GM18909 (cell line): ENCODE data around the gene ASB5.
A peak's percentile ranks its signal among the peaks of the same experiment; 100 is the strongest.
"Not testable (repeated sequence)": the region's sequence is repeated elsewhere in the genome, so short reads cannot be mapped to it uniquely, and the experiment has no call there.

Experiments used
- ATAC-seq: cut with Tn5 transposase; IDR thresholded peaks from one replicate; pipeline ENCODE4 v1.9.1; 2021; ENCODE audit warnings: mild to moderate bottlenecking; ENCODE audit not compliant: unreplicated experiment, poor library complexity

ASB5 gene

GRCh38 chr4:176286728-176287127 is 17.7 kb upstream of the ASB5 start:
- no peak for ATAC-seq

DNA sequence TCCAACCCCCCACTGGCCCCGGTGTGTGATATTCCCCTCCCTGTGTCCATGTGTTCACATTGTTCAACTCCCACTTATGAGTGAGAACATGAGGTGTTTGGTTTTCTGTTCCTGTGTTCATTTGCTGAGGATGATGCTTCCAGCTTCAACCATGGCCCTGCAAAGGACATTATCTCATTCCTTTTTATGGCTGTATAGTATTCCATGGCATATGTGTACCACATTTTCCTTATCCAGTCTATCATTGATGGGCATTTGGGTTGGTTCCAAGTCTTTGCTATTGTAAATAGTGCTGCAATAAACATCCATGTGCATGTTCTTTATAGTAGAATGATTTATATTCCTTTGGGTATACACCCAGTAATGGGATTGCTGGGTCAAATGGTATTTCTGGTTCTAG is 10.5 kb upstream of the ASB5 start:
- not testable (repeated sequence) for ATAC-seq

GRCh38 chr4:176277162-176277904 is 8.3 kb upstream of the ASB5 start:
- peak; percentile 90 for ATAC-seq

- ATAC-seq: no peak
Measured at GRCh38 chr4:176276710-176277109, 7.7 kb upstream of the ASB5 start.

DNA sequence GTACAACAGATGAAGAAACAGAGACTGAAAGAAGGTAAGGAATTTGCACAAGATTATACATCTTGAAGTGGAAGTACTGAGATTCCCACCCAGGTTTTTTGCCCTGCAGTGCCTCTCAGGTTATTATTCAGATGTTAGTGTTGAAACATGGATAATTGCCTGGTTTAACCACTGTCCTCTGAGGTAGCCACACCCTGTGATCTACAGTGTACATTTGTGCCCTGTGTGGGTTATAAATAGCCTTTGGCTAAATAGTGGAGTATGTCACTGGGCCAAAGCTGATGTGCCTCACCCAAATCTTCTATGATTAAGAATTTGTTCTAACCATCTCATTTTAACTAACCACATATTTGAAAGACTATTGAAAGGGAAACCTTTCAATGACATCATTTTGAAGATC is 5.4 kb upstream of the ASB5 start:
- ATAC-seq: no peak

- no peak for ATAC-seq
Measured at GRCh38 chr4:176273736-176274135, 4.7 kb upstream of the ASB5 start.

DNA sequence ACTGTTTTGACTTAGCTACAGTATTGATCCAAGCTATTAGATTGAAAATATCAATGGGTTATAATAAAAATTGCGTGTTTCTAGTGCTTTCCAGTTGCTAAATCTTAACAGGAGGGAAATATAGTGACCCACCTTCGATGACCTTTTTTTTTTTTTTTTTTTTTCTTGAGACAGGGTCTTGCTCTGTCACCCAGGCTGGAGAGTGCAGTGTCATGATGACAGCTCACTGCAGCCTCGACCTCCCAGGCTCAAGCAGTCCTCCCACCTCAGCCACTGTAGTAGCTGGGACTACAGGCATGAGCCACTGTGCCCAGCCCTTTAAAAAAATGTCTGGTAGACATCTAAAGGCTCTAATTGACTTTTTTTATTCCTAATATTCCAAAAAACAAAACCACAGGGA is 3.8 kb upstream of the ASB5 start:
- ATAC-seq: no peak

DNA sequence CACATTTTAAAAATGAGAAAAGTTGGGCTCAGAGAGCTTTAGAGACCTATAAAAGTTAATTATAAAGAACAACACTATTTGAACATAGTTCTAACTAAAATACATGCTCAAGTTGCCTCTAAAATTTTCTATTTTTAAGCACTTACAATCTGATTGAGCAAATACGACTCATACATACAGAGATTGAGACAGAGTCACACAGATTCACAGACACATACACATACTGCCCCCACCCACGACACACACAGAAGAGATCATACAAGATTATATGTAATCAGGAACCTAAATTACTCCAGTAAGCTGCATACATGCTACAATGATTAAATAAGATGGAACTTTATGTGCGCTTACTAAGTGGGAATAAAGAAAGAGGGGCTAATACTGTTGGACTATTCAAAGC is 2.7 kb upstream of the ASB5 start:
- no peak for ATAC-seq

DNA sequence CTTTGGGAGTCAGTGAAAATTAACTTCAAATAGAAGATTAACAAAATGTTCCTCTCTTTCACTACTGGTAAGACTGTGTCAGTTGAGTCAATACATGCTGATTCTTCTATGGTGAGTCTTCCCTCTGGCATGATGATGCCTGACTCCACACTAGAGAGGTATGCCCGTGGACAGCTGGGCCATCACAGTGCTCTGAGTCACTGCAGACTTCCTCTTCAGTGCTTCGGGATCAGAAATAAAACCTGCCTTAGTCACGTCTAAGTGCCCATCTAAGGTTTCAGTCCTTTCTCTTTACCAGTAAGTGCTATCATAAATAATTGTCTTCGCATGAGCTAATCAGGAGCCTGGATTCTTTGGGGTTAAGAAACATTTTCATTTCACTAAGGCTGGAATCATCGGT is 1.6 kb upstream of the ASB5 start:
- ATAC-seq: no peak

DNA sequence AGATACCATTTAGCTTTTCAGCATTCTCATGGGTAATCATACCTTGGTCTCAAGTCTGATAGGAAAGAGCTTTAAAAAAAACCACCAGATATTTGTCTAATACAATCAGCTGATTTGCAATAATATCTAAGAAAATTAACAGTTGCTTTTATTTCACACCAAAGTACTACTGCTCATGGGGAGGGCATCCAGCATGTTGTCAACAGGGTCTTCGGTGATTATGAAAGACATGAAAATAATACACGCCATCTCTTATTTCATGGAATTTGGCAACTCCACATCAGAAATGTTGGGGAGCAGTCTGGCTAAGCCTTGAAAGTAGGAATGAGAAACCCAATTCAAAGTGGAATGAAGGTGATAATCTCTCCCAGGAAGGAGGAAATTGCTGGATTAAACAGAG is 3.0 kb downstream of the ASB5 start:
- ATAC-seq: no peak

DNA sequence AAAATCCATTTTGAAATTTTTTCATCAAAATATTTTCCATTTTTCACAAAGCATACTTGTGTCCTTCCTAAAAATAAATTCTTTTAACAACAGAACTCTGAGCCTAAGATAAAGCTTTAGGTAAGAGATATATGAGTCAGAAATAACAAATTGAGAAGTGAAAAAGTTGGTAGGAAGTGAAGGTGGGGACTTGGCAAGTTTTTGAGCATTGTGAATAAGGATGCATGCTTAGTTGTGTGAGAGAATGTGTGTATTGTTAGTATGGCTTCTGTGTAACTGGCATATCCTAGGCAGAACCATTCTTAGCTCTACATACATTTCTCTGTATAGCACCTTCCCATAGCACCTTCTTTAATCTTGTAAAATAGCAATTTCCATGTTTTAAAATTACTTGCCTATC is 6.8 kb downstream of the ASB5 start:
- peak; percentile 78 for ATAC-seq

DNA sequence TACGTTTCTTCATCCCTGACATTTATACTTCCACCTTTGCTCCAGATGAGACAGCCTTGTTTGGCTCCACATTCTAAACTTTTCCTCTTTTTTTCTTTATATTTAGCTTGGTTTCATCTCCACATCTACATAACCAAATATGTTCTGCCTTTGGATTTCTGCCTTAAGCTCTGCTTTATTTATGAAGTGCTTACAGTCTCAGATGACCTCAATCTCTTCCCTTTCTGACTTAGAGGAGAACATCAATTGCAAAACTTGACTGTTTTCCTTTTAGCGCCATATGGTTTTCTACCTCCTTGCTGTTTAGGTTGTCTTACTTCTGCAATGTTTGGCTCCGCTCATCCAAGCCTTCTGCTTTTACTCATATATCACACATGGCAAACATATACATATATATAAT is 7.5 kb downstream of the ASB5 start:
- ATAC-seq: no peak

- no peak for ATAC-seq
Measured at GRCh38 chr4:176261018-176261417, 8.0 kb downstream of the ASB5 start.

DNA sequence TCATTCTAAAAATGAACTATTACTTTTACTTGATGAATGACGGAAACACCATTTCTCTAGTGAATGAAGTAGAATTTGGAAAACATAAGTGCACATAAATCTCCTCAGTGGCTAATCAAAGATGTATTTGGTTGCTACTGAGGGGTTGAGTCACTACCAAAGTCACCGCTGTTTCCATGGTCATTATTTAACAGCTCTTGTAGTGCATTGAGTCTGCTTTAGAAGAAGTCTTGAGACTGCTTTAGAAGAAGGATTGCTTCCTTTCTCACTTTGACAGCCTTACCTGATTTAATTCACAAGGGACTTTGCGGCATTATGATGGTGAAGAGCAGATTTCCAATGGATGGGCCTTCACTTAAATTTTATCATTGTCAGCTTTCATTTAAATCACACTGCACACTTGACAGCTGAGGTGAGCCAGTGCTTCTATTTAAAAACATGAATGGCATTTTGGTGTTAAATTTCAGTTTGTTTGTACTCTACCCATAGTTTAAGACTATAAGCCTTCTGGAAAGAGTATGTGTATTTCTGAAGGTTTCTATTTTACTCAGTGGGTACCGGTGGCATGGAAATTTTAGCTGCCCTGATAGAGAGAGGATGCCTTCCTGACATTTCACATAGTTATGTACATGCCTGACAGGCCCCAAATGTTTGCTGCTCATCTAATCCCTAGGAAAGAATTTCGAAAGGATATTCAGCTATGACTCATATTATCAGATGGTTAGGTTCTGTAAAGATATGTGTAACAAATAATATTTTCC is 9.5 kb downstream of the ASB5 start:
- ATAC-seq: no peak

- ATAC-seq: no peak
Measured at GRCh38 chr4:176258135-176258534, 10.9 kb downstream of the ASB5 start.

DNA sequence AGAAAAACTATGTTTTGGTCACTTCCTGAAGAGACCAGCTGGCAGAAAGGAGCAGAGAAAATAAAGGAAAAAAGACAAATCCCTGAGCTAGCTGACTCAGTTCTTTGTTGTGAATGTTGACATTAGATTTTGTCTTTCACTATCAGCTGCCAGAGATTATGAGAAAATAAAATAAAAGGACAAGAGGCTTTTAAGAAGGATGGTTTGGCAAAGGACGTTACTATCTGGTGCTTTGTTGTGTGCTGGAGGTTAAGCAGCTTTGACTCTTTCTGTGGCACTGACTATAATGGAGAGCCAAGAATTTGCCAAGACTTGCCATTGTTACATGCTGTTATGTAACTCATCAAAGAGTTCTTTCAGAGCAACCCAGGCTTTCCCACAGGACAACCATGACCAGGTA is 12.1 kb downstream of the ASB5 start:
- no peak for ATAC-seq

GRCh38 chr4:176242764-176243347 is 26.2 kb downstream of the ASB5 start:
- no peak for ATAC-seq

DNA sequence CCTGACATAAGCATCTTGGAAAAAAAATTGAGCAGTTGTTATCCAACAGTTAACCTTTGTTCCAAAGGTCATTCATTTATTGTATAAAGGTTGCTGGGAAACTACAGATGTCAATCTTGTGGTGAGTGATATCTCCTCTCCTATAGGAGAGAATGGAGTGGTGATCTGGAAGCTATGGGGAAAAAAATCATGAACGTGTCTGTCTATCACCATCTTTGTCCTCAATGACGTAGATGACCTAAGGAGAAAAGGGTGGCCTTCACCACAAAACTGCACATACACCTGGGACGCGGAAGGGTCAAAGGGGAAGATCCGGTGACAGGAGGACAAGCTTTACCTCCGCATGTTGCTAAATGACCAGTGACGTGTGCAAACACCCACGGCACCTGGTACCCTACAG is 27.3 kb downstream of the ASB5 start:
- ATAC-seq: no peak

GRCh38 chr4:176238826-176239225 is 30.2 kb downstream of the ASB5 start:
- no peak for ATAC-seq

DNA sequence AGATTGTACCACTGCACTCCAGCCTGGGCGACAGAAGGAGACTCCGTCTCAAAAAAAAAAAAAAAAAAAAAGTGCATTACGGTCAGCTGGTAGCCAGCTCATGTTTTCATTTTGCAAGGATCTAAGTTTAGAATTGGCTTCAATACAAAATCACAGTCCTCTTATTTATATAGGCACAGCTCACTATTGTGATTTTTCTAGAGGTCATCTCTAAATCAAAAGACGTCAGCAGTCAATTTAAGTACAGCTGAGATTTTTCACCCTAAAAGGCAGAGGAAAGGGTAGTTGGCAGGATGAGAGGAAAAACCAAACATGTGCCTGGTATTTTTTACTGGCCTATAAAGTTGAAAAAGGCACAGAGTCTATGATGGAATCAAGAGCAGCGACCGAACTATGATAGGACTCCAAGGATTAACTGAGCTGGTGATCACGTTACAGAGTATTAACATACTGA is 30.8 kb downstream of the ASB5 start:
- ATAC-seq: no peak

DNA sequence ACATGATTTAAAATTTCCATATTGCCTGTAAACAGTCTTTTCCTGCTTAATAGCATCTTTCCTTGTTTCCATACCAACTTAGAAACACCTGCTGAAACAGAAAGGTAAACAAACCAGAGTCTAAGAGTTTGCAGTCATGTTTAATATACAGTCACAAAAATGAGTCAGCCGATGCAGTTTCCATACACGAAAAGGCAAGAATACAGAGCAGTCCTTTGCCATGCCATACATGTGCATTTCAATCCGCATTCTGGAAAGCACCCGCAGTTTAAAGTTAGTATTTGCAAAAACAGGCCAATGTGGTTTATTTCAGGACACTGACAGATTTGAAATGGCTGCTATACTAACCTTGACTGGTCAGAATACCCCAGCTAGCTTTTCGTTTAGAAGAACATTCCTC is 32.1 kb downstream of the ASB5 start:
- ATAC-seq: no peak

- ATAC-seq: no peak
Measured at GRCh38 chr4:176230836-176231235, 38.2 kb downstream of the ASB5 start.
